GM06990 (cell line): ENCODE measurements around the gene ENO3.

ENCODE experiments used
- DNase-seq: peaks from one replicate; pipeline ENCODE4 v3.0.0-alpha.2; 2011; ENCODE audit not compliant: insufficient read length; ENCODE audit errors: extremely low read depth
- H3K27me3 ChIP-seq: replicated peaks from 2 replicates; pipeline ENCODE4 v1.6.0; 2011; ENCODE audit warnings: low read length; ENCODE audit not compliant: control insufficient read depth, insufficient read depth
- H3K36me3 ChIP-seq: 2 replicates; pipeline ENCODE4 v1.5.1; 2011; ENCODE audit warnings: low read length; ENCODE audit not compliant: control insufficient read depth, insufficient read depth
- H3K4me3 ChIP-seq: replicated peaks from 2 replicates; pipeline ENCODE4 v1.5.1; 2011; ENCODE audit warnings: low read depth, mild to moderate bottlenecking, control low read depth, low read length
- TF ChIP-seq, protein P1 (sequence below): IDR thresholded peaks from 2 replicates; pipeline ENCODE4 v1.5.1; 2011; ENCODE audit warnings: low read length, control low read depth, mild to moderate bottlenecking, inconsistent platforms; ENCODE audit not compliant: insufficient read depth, poor library complexity, severe bottlenecking

ENO3 gene

DNA sequence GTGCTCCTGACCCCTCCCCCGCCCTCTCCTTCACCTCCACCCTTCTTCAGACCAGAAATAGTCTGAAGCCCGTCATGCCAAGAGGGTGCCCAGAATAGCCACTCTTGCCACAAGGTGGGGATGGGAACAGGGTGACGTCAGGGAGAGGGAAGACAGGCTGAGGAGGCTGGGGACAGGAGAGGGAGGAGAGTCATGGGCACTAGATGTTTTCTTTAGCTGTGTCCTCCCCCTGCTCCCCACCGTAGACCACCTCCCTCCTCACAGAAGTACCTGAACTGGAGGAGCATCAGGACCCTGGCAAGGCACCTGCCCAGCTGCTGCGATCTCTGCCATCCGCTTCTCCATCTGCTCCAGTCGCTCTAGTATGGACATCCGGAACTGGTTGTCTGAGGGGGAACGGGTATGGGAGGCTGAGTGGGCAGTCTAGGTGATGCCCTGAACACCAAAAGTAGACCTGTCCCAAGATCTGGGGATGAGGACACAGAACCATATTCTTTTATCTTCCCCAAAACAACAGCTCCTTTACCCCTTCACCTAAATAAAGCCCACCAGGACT lies 23.3 kb downstream of the ENO3 start:
- TF ChIP-seq, protein P1, sequence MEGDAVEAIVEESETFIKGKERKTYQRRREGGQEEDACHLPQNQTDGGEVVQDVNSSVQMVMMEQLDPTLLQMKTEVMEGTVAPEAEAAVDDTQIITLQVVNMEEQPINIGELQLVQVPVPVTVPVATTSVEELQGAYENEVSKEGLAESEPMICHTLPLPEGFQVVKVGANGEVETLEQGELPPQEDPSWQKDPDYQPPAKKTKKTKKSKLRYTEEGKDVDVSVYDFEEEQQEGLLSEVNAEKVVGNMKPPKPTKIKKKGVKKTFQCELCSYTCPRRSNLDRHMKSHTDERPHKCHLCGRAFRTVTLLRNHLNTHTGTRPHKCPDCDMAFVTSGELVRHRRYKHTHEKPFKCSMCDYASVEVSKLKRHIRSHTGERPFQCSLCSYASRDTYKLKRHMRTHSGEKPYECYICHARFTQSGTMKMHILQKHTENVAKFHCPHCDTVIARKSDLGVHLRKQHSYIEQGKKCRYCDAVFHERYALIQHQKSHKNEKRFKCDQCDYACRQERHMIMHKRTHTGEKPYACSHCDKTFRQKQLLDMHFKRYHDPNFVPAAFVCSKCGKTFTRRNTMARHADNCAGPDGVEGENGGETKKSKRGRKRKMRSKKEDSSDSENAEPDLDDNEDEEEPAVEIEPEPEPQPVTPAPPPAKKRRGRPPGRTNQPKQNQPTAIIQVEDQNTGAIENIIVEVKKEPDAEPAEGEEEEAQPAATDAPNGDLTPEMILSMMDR, result no peak

DNA sequence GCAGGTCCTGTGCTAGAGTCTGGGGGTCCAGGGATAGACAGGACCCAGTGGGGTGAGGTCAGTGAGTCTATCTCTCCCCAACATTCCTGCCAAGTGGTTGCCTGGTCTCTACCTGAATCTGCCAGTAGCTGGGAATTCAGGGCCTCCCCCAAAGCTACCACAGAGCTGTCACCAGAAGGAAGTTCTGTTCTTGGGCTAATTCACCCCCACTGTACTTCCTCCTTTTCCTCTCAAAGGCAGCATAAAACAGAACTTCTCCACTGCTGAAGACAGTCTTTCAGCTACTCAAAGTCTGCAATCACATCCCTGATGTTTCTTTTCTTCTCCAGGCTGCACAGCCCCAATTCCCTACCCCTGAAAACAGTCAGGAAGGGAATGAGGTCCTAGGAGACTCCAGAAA lies 27.8 kb downstream of the ENO3 start:
- no peak for DNase-seq
- H3K27me3 ChIP-seq, result no peaks in the 10 kb centered on the region
- peaks cover 42% of the 10 kb centered on the region for H3K36me3 ChIP-seq
- no peak overlapping the region for H3K4me3 ChIP-seq
- TF ChIP-seq, protein P1, result no peak

More for the DNA sequence above, 23.3 kb downstream of the ENO3 start:
- H3K36me3 ChIP-seq, result peaks cover 51% of the 10 kb centered on the region
- H3K4me3 ChIP-seq, result no peak overlapping the region
- DNase-seq, result no peak
- no peaks in the 10 kb centered on the region for H3K27me3 ChIP-seq

DNA sequence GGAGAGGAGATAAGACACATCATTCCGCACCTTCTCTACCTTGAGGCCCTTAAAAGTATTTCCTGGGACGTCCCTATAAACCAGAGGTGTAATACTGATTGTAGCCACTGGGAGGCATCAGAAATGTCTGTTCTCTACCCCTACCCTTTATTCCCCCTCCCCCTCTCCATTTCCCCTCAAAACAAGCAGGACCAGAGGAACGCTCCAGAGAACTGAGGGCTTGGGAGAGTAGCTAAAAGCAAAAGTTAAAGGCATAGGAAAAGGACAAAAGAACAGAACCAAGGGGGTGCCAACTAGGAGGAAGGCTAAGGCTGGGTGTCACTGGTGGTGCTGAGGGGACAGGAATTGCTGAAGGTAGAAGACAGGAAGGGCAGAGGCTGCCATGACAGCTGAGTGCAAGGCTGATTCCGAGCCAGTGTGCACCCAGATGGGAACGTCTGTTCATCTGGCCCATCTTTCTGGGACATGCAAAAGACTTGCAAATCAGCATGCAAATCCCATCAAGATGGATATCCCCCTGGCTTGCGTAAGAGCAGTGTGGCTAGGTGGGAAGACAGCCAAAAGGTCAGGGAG lies 29.8 kb downstream of the ENO3 start:
- no peak for DNase-seq
- TF ChIP-seq, protein P1, result peak; percentile 63
- Histone ChIP-seq H3K4me3 (no peak overlapping the region), H3K36me3 (peaks cover 36% of the 10 kb centered on the region), H3K27me3 (no peaks in the 10 kb centered on the region)

DNA sequence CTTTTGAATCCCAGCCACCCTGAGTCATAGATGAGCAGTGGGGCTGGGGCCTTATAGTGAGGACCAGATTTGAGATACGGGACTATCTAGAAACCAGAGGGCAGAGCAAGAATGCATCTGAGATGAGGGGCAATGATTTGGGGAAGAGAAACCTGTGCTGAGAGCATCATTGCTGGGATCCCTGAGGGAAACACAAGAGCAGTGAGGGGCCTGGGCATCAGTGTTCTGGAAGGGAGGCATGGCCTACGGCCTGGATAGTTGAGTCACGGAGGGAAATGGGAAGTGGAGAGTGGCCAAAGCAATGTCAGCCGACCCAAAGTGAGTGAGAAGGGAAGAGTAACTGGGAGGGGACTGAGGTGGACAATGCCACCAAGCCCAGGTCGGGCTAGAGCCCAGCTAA lies 31.4 kb downstream of the ENO3 start:
- DNase-seq, result no peak
- Histone ChIP-seq H3K4me3 (no peak overlapping the region), H3K36me3 (peaks cover 32% of the 10 kb centered on the region), H3K27me3 (no peaks in the 10 kb centered on the region)
- TF ChIP-seq, protein P1, result no peak

DNA sequence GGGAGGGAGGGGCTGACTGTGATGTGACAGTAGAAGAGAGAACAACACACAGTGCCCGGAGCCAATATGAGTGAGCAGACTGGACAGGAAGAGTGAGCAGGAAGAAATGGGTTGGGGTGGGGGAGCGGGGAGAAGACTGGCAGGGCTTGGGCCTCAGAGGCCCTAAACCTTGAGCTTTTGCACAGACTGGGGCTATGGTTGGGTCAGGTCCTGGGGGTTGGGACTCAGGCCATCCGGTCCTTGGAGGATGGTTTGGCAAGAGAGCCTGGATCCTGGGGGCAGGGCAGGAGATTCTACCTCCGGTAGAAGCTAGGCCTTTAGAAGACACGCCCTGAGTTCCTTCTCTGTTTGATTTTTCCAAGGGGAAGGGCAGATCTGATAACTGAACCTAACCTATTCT lies 35.5 kb downstream of the ENO3 start:
- DNase-seq, result no peak
- H3K27me3 ChIP-seq, result no peaks in the 10 kb centered on the region
- TF ChIP-seq, protein P1, result no peak
- peak overlapping the region; percentile 91 for H3K4me3 ChIP-seq
- H3K36me3 ChIP-seq, result peaks cover 9% of the 10 kb centered on the region
